ENCODE results near the gene GALNS.
A peak's percentile ranks its signal among the peaks of the same experiment; 100 is the strongest.
"Not testable (repeated sequence)": the region's sequence is repeated elsewhere in the genome, so short reads cannot be mapped to it uniquely, and the experiment has no call there.

GALNS gene

GRCh38 chr16:88779406-88780141, 77.2 kb downstream of the GALNS start:
- DNase-seq (ENCODE audit: low spot score in 2 of 2) (no peak), ATAC-seq (no peak)
- Mint-ChIP-seq H3K4me1 (peaks cover 66% of the 10 kb centered on the region), H3K27ac (peak overlapping the region; percentile 98), H3K36me3 (peaks cover 58% of the 10 kb centered on the region), H3K9me3 (no peaks in the 10 kb centered on the region), H3K4me3 (peak overlapping the region; percentile 79)

- Mint-ChIP-seq H3K27ac (peak overlapping the region; percentile 82), H3K4me1 (peaks cover 72% of the 10 kb centered on the region), H3K4me3 (peak overlapping the region; percentile 79)
These were observed 78.1 kb downstream of the GALNS start for GRCh38 chr16:88778541-88779065.

GRCh38 chr16:88778271-88778525, 78.5 kb downstream of the GALNS start:
- DNase-seq (ENCODE audit: low spot score in 2 of 2): no peak
- Mint-ChIP-seq H3K9me3 (no peaks in the 10 kb centered on the region), H3K36me3 (peaks cover 68% of the 10 kb centered on the region), H3K27ac (peak overlapping the region; percentile 82), H3K4me1 (peaks cover 72% of the 10 kb centered on the region), H3K4me3 (peak overlapping the region; percentile 79)
- no peak for ATAC-seq

More at GRCh38 chr16:88778541-88779065, 78.1 kb downstream of the GALNS start:
- no peak for DNase-seq (ENCODE audit: low spot score in 2 of 2)
- ATAC-seq: no peak
- Mint-ChIP-seq H3K9me3 (no peaks in the 10 kb centered on the region), H3K36me3 (peaks cover 68% of the 10 kb centered on the region)

GRCh38 chr16:88777471-88778270, 79.1 kb downstream of the GALNS start:
- H3K9me3 Mint-ChIP-seq: no peaks in the 10 kb centered on the region
- H3K36me3 Mint-ChIP-seq: peaks cover 62% of the 10 kb centered on the region
- peaks cover 68% of the 10 kb centered on the region for H3K4me1 Mint-ChIP-seq
- ATAC-seq (no peak), DNase-seq (ENCODE audit: low spot score in 2 of 2) (no peak)
- peak overlapping the region; percentile 79 for H3K4me3 Mint-ChIP-seq
- peak overlapping the region; percentile 82 for H3K27ac Mint-ChIP-seq

- peak overlapping the region; percentile 84 for H3K27ac Mint-ChIP-seq
- ATAC-seq (no peak), DNase-seq (ENCODE audit: low spot score in 2 of 2) (no peak)
- H3K36me3 Mint-ChIP-seq: peaks cover 54% of the 10 kb centered on the region
- no peak overlapping the region for H3K4me3 Mint-ChIP-seq
- H3K9me3 Mint-ChIP-seq: no peaks in the 10 kb centered on the region
- H3K4me1 Mint-ChIP-seq: peaks cover 49% of the 10 kb centered on the region
These were observed 80.9 kb downstream of the GALNS start for GRCh38 chr16:88775825-88776224.

GRCh38 chr16:88774544-88775393, 82.0 kb downstream of the GALNS start:
- ATAC-seq: no peak
- H3K27ac Mint-ChIP-seq: peak overlapping the region; percentile 84
- DNase-seq (ENCODE audit: low spot score in 2 of 2): no peak
- H3K4me1 Mint-ChIP-seq: peaks cover 47% of the 10 kb centered on the region
- H3K9me3 Mint-ChIP-seq: no peaks in the 10 kb centered on the region
- H3K36me3 Mint-ChIP-seq: peaks cover 48% of the 10 kb centered on the region
- H3K4me3 Mint-ChIP-seq: no peak overlapping the region

- Mint-ChIP-seq H3K36me3 (peaks cover 57% of the 10 kb centered on the region), H3K4me1 (peaks cover 48% of the 10 kb centered on the region), H3K9me3 (no peaks in the 10 kb centered on the region), H3K27ac (peak overlapping the region; percentile 84), H3K4me3 (no peak overlapping the region)
- no peak for DNase-seq (ENCODE audit: low spot score in 2 of 2)
- no peak for ATAC-seq
These were observed 82.9 kb downstream of the GALNS start for GRCh38 chr16:88773812-88774291.

- ATAC-seq: no peak
- peaks cover 53% of the 10 kb centered on the region for H3K36me3 Mint-ChIP-seq
- H3K9me3 Mint-ChIP-seq: no peaks in the 10 kb centered on the region
- peak overlapping the region; percentile 84 for H3K27ac Mint-ChIP-seq
- H3K4me1 Mint-ChIP-seq: peaks cover 45% of the 10 kb centered on the region
- H3K4me3 Mint-ChIP-seq: no peak overlapping the region
- no peak for DNase-seq (ENCODE audit: low spot score in 2 of 2)
These were observed 83.6 kb downstream of the GALNS start for GRCh38 chr16:88772871-88773811.

- H3K9me3 Mint-ChIP-seq; H3K4me3 Mint-ChIP-seq; ATAC-seq; H3K27ac Mint-ChIP-seq; DNase-seq (ENCODE audit: low spot score in 2 of 2): not testable (repeated sequence)
- H3K4me1 Mint-ChIP-seq: peaks cover 50% of the 10 kb centered on the region
- H3K36me3 Mint-ChIP-seq: peaks cover 41% of the 10 kb centered on the region
These were observed 85.0 kb downstream of the GALNS start for GRCh38 chr16:88771781-88772180.

- peaks cover 39% of the 10 kb centered on the region for H3K36me3 Mint-ChIP-seq
- H3K4me3 Mint-ChIP-seq: peak overlapping the region; percentile 29
- DNase-seq (ENCODE audit: low spot score in 2 of 2): no peak
- peaks cover 55% of the 10 kb centered on the region for H3K4me1 Mint-ChIP-seq
- H3K9me3 Mint-ChIP-seq: no peaks in the 10 kb centered on the region
- peak overlapping the region; percentile 68 for H3K27ac Mint-ChIP-seq
- no peak for ATAC-seq
These were observed 85.4 kb downstream of the GALNS start for GRCh38 chr16:88771294-88771772.

GRCh38 chr16:88770461-88771293, 86.1 kb downstream of the GALNS start:
- H3K4me1 Mint-ChIP-seq: peaks cover 61% of the 10 kb centered on the region
- peak; percentile 56 for ATAC-seq
- H3K27ac Mint-ChIP-seq: peak overlapping the region; percentile 68
- peaks cover 39% of the 10 kb centered on the region for H3K36me3 Mint-ChIP-seq
- H3K9me3 Mint-ChIP-seq: no peaks in the 10 kb centered on the region
- DNase-seq (ENCODE audit: low spot score in 2 of 2): no peak
- H3K4me3 Mint-ChIP-seq: peak overlapping the region; percentile 29

GRCh38 chr16:88769617-88770460, 86.9 kb downstream of the GALNS start:
- H3K27ac Mint-ChIP-seq: peak overlapping the region; percentile 68
- peaks cover 59% of the 10 kb centered on the region for H3K4me1 Mint-ChIP-seq
- no peaks in the 10 kb centered on the region for H3K9me3 Mint-ChIP-seq
- H3K36me3 Mint-ChIP-seq: peaks cover 39% of the 10 kb centered on the region
- H3K4me3 Mint-ChIP-seq: peak overlapping the region; percentile 29
- peak; percentile 48 for ATAC-seq
- no peak for DNase-seq (ENCODE audit: low spot score in 2 of 2)

Measured in stimulated activated effector memory CD8-positive, alpha-beta T cell treated with anti-CD3 and anti-CD28 coated beads, Interleukin-12 subunit alpha, Interleukin-12 subunit beta, amount 100 ng/mL, for 72 hours (primary cell).